ENCODE data around the gene TXNDC16. TPM values are rescaled to one million over a fixed set of nuclear protein-coding genes. Genes with fewer than 3 reads are reported as not detected.
"Not testable (repeated sequence)": the region's sequence is repeated elsewhere in the genome, so short reads cannot be mapped to it uniquely, and the experiment has no call there.

Gene TXNDC16
- total RNA-seq, 4 donors from 2014 or later, result 2.4 to 4.0 (median 2.9) TPM

- in situ Hi-C loops (cut with MboI; ENCODE audit: low sequenced_read_pairs in 4 of 4), result no loop called here
- Histone ChIP-seq H3K36me3 (no peaks in the 10 kb centered on the region), H3K9me3 (no peaks in the 10 kb centered on the region), H3K27ac (no peak overlapping the region), H3K27me3 (no peaks in the 10 kb centered on the region), H3K4me3 (no peak overlapping the region), H3K4me1 (no peaks in the 10 kb centered on the region)
- ATAC-seq (no peak), DNase-seq (no peak)
- intact Hi-C loops (cut with DNase I; ENCODE audit: low total_unique reads), result no loop called here
- TF ChIP-seq CTCF (IDR thresholded peaks at IDR 0.05 in 4 of 5, conservative IDR thresholded peaks at IDR 0.05 in 1 of 5), result no peak
- no peak for TF ChIP-seq POLR2A (IDR thresholded peaks at IDR 0.05)
Observed at GRCh38 chr14:52596320-52596719, 44.0 kb upstream of the TXNDC16 start.

- intact Hi-C loops (cut with DNase I; ENCODE audit: low total_unique reads), result no loop called here
- Histone ChIP-seq H3K4me3 (no peak overlapping the region), H3K4me1 (no peaks in the 10 kb centered on the region), H3K36me3 (no peaks in the 10 kb centered on the region), H3K27me3 (no peaks in the 10 kb centered on the region), H3K27ac (no peak overlapping the region), H3K9me3 (no peaks in the 10 kb centered on the region)
- TF ChIP-seq POLR2A (IDR thresholded peaks at IDR 0.05) (no peak), CTCF (IDR thresholded peaks at IDR 0.05 in 4 of 5, conservative IDR thresholded peaks at IDR 0.05 in 1 of 5) (no peak)
- DNase-seq (no peak), ATAC-seq (no peak)
- in situ Hi-C loops (cut with MboI; ENCODE audit: low sequenced_read_pairs in 4 of 4), result no loop called here
Observed at GRCh38 chr14:52590318-52590717, 38.0 kb upstream of the TXNDC16 start.

- in situ Hi-C loops (cut with MboI; ENCODE audit: low sequenced_read_pairs in 4 of 4), result no loop called here
Observed at GRCh38 chr14:52589646-52590045, 37.3 kb upstream of the TXNDC16 start.

GRCh38 chr14:52583544-52583943, 31.2 kb upstream of the TXNDC16 start:
- TF ChIP-seq POLR2A (IDR thresholded peaks at IDR 0.05), result no peak
- no peak for TF ChIP-seq CTCF (IDR thresholded peaks at IDR 0.05 in 4 of 5, conservative IDR thresholded peaks at IDR 0.05 in 1 of 5)
- in situ Hi-C loops (cut with MboI; ENCODE audit: low sequenced_read_pairs in 4 of 4), result no loop called here
- DNase-seq (no peak), ATAC-seq (no peak)
- H3K4me3 ChIP-seq, result no peak overlapping the region
- H3K27ac ChIP-seq, result no peak overlapping the region
- H3K36me3 ChIP-seq, result no peaks in the 10 kb centered on the region
- intact Hi-C loops (cut with DNase I; ENCODE audit: low total_unique reads), result no loop called here
- H3K4me1 ChIP-seq, result no peaks in the 10 kb centered on the region
- no peaks in the 10 kb centered on the region for H3K27me3 ChIP-seq
- H3K9me3 ChIP-seq, result no peaks in the 10 kb centered on the region

More at GRCh38 chr14:52589646-52590045, 37.3 kb upstream of the TXNDC16 start:
- Histone ChIP-seq H3K36me3 (no peaks in the 10 kb centered on the region), H3K9me3 (no peaks in the 10 kb centered on the region), H3K27me3 (no peaks in the 10 kb centered on the region), H3K4me3 (no peak overlapping the region), H3K4me1 (no peaks in the 10 kb centered on the region), H3K27ac (no peak overlapping the region)
- intact Hi-C loops (cut with DNase I; ENCODE audit: low total_unique reads), result no loop called here
- no peak for ATAC-seq
- TF ChIP-seq CTCF (IDR thresholded peaks at IDR 0.05 in 4 of 5, conservative IDR thresholded peaks at IDR 0.05 in 1 of 5), result no peak
- TF ChIP-seq POLR2A (IDR thresholded peaks at IDR 0.05), result no peak
- DNase-seq, result no peak

GRCh38 chr14:52575858-52576257, 23.6 kb upstream of the TXNDC16 start:
- TF ChIP-seq CTCF (IDR thresholded peaks at IDR 0.05 in 4 of 5, conservative IDR thresholded peaks at IDR 0.05 in 1 of 5), result no peak
- no peak for TF ChIP-seq POLR2A (IDR thresholded peaks at IDR 0.05)
- H3K4me1 ChIP-seq, result no peaks in the 10 kb centered on the region
- H3K27ac ChIP-seq, result no peak overlapping the region
- intact Hi-C loops (cut with DNase I; ENCODE audit: low total_unique reads) (no loop called here), in situ Hi-C loops (cut with MboI; ENCODE audit: low sequenced_read_pairs in 4 of 4) (no loop called here)
- H3K36me3 ChIP-seq, result no peaks in the 10 kb centered on the region
- H3K4me3 ChIP-seq, result no peak overlapping the region
- H3K9me3 ChIP-seq, result peaks cover 0 to 5% (median 0%) of the 10 kb centered on the region in 3 donors
- ATAC-seq (no peak), DNase-seq (no peak)
- no peaks in the 10 kb centered on the region for H3K27me3 ChIP-seq

- intact Hi-C loops (cut with DNase I; ENCODE audit: low total_unique reads); H3K27me3 ChIP-seq; ATAC-seq; H3K27ac ChIP-seq; H3K36me3 ChIP-seq; H3K4me1 ChIP-seq; H3K9me3 ChIP-seq; H3K4me3 ChIP-seq; DNase-seq: not testable (repeated sequence)
- in situ Hi-C loops (cut with MboI; ENCODE audit: low sequenced_read_pairs in 4 of 4), result loop anchor here in 1 of 4 donors (25.0 kb wide), 1 partner anchor 394 kb away; the partner anchor contains the start of gene FERMT2
Observed at GRCh38 chr14:52568454-52568853, 16.1 kb upstream of the TXNDC16 start.
